Ascending aorta (tissue), 2 donors: ENCODE results near the gene XPR1. TPM values are rescaled to one million over a fixed set of nuclear protein-coding genes. Genes with fewer than 3 reads are reported as not detected.

Experiments
- DNase-seq, 2 donors: peaks; one replicate each; pipeline ENCODE4 v3.0.0-alpha.2; 2019; ENCODE audit warnings: low spot score in 2 of 2
- H3K27ac ChIP-seq, 2 donors: fragments of 200-600 bp; sonication (generic); one replicate each; pipeline ENCODE4 v1.5.1; 2016 to 2017; ENCODE audit warnings: mild to moderate bottlenecking in 1 of 2
- H3K27me3 ChIP-seq: fragments of 200-600 bp; sonication (generic); one replicate; pipeline ENCODE4 v1.5.1; 2017
- H3K36me3 ChIP-seq, 2 donors: fragments of 200-600 bp; sonication (generic); one replicate each; pipeline ENCODE4 v1.5.1; 2016
- H3K4me1 ChIP-seq, 2 donors: fragments of 200-600 bp; sonication (generic); one replicate each; pipeline ENCODE4 v1.5.1; 2016 to 2017; ENCODE audit warnings: mild to moderate bottlenecking in 1 of 2
- H3K4me3 ChIP-seq, 2 donors: fragments of 200-600 bp; sonication (generic); one replicate each; pipeline ENCODE4 v1.5.1; 2016 to 2017; ENCODE audit warnings: mild to moderate bottlenecking in 1 of 2
- H3K9me3 ChIP-seq, 2 donors: fragments of 200-600 bp; sonication (generic); one replicate each; pipeline ENCODE4 v1.5.1; 2016
- CTCF ChIP-seq, 3 experiments: fragments of 200-600 bp in 2 of 3; fragments of 450-650 bp in 1 of 3; sonication (generic) in 2 of 3; IDR thresholded peaks; one replicate each; pipeline ENCODE4 v1.5.1; 2016 to 2019; ENCODE audit warnings: antibody characterized with exemption in 3 of 3, mild to moderate bottlenecking in 1 of 3, moderate library complexity in 1 of 3
- intact Hi-C: fragments of 100-400 bp; cut with DNase I; formaldehyde crosslinking; loops from one replicate; pipeline ENCODE4 v1.15.1; 2023
- total RNA-seq: library from RNA; depleted of rRNA; stranded (reverse); fragments of >200 nt; gene quantifications from one replicate; pipeline ENCODE4 v1.1.0, GENCODE V29; 2016

The XPR1 gene
- total RNA-seq, 1 donor from 2014 or later = 41.6 TPM

- H3K4me3 ChIP-seq = no peak overlapping the region
- H3K4me1 ChIP-seq = no peaks in the 10 kb centered on the region
- no peak for DNase-seq
- H3K27ac ChIP-seq = no peak overlapping the region
- intact Hi-C loops = no loop called here
- H3K27me3 ChIP-seq = no peaks in the 10 kb centered on the region
- H3K36me3 ChIP-seq = no peaks in the 10 kb centered on the region
- no peak for TF ChIP-seq CTCF (IDR thresholded peaks at IDR 0.05)
- no peaks in the 10 kb centered on the region for H3K9me3 ChIP-seq
Observed at GRCh38 chr1:180600343-180600742, 31.5 kb upstream of the XPR1 start.

- intact Hi-C loops = no loop called here
- no peak for TF ChIP-seq CTCF (IDR thresholded peaks at IDR 0.05)
- no peak for DNase-seq
- H3K4me1 ChIP-seq = no peaks in the 10 kb centered on the region
- no peaks in the 10 kb centered on the region for H3K27me3 ChIP-seq
- H3K36me3 ChIP-seq = no peaks in the 10 kb centered on the region
- no peak overlapping the region for H3K4me3 ChIP-seq
- no peak overlapping the region for H3K27ac ChIP-seq
- H3K9me3 ChIP-seq = no peaks in the 10 kb centered on the region
Observed at GRCh38 chr1:180601512-180601911, 30.3 kb upstream of the XPR1 start.

- H3K4me3 ChIP-seq = no peak overlapping the region
- no peak for DNase-seq
- H3K27me3 ChIP-seq = no peaks in the 10 kb centered on the region
- no peak overlapping the region for H3K27ac ChIP-seq
- intact Hi-C loops = no loop called here
- no peaks in the 10 kb centered on the region for H3K36me3 ChIP-seq
- no peak for TF ChIP-seq CTCF (IDR thresholded peaks at IDR 0.05)
- no peaks in the 10 kb centered on the region for H3K4me1 ChIP-seq
- no peaks in the 10 kb centered on the region for H3K9me3 ChIP-seq
Observed at GRCh38 chr1:180603223-180603849, 28.5 kb upstream of the XPR1 start.

- no peak for TF ChIP-seq CTCF (IDR thresholded peaks at IDR 0.05)
- H3K36me3 ChIP-seq = no peaks in the 10 kb centered on the region
- intact Hi-C loops = no loop called here
- H3K27me3 ChIP-seq = no peaks in the 10 kb centered on the region
- H3K4me1 ChIP-seq = no peaks in the 10 kb centered on the region
- no peak for DNase-seq
- no peak overlapping the region for H3K27ac ChIP-seq
- H3K4me3 ChIP-seq = no peak overlapping the region
- H3K9me3 ChIP-seq = no peaks in the 10 kb centered on the region
Observed at GRCh38 chr1:180603850-180604226, 28.0 kb upstream of the XPR1 start.

- Histone ChIP-seq H3K27me3 (no peaks in the 10 kb centered on the region), H3K27ac (no peak overlapping the region), H3K4me1 (no peaks in the 10 kb centered on the region), H3K36me3 (no peaks in the 10 kb centered on the region), H3K9me3 (no peaks in the 10 kb centered on the region), H3K4me3 (no peak overlapping the region)
- intact Hi-C loops = no loop called here
- TF ChIP-seq CTCF (IDR thresholded peaks at IDR 0.05) = no peak
- DNase-seq = no peak
Observed at GRCh38 chr1:180606155-180606554, 25.7 kb upstream of the XPR1 start.
